NCI-H510A (cell line): ENCODE measurements around the gene ADAMTS8.

Experiments
- DNase-seq: peaks from one replicate; lab custom pipeline; 2025; lab: John Stamatoyannopoulos, UW

The ADAMTS8 gene

GRCh38 chr11:130418756-130419155 is 9.7 kb downstream of the ADAMTS8 start:
- no peak for DNase-seq

GRCh38 chr11:130418210-130418609 is 10.2 kb downstream of the ADAMTS8 start:
- no peak for DNase-seq

GRCh38 chr11:130416906-130417305 is 11.5 kb downstream of the ADAMTS8 start:
- no peak for DNase-seq

GRCh38 chr11:130416530-130416882 is 11.9 kb downstream of the ADAMTS8 start:
- DNase-seq: no peak

GRCh38 chr11:130415731-130416529 is 12.5 kb downstream of the ADAMTS8 start:
- DNase-seq: no peak

GRCh38 chr11:130414107-130415080 is 14.0 kb downstream of the ADAMTS8 start:
- no peak for DNase-seq

GRCh38 chr11:130413405-130414106 is 14.9 kb downstream of the ADAMTS8 start:
- DNase-seq: no peak

- DNase-seq: no peak
These were observed 17.2 kb downstream of the ADAMTS8 start for GRCh38 chr11:130411223-130411622.

- no peak for DNase-seq
These were observed 18.6 kb downstream of the ADAMTS8 start for GRCh38 chr11:130409594-130410388.

GRCh38 chr11:130408901-130409300 is 19.5 kb downstream of the ADAMTS8 start:
- no peak for DNase-seq

- no peak for DNase-seq
These were observed 20.0 kb downstream of the ADAMTS8 start for GRCh38 chr11:130408401-130408890.

GRCh38 chr11:130407978-130408377 is 20.4 kb downstream of the ADAMTS8 start:
- no peak for DNase-seq

GRCh38 chr11:130405428-130405827 is 23.0 kb downstream of the ADAMTS8 start:
- no peak for DNase-seq

- no peak for DNase-seq
These were observed 23.7 kb downstream of the ADAMTS8 start for GRCh38 chr11:130404727-130405126.

GRCh38 chr11:130403967-130404366 is 24.4 kb downstream of the ADAMTS8 start:
- no peak for DNase-seq

- DNase-seq: no peak
These were observed 25.1 kb downstream of the ADAMTS8 start for GRCh38 chr11:130403271-130403804.

- DNase-seq: no peak
These were observed 25.8 kb downstream of the ADAMTS8 start for GRCh38 chr11:130402570-130402969.

- DNase-seq: no peak
These were observed 27.5 kb downstream of the ADAMTS8 start for GRCh38 chr11:130400781-130401483.

- no peak for DNase-seq
These were observed 29.2 kb downstream of the ADAMTS8 start for GRCh38 chr11:130399196-130399595.

- no peak for DNase-seq
These were observed 30.6 kb downstream of the ADAMTS8 start for GRCh38 chr11:130397780-130398179.
